ENCODE data around the gene ELMO1.
A peak's percentile ranks its signal among the peaks of the same experiment; 100 is the strongest.
"Not testable (repeated sequence)": the region's sequence is repeated elsewhere in the genome, so short reads cannot be mapped to it uniquely, and the experiment has no call there.

Gene ELMO1

DNA sequence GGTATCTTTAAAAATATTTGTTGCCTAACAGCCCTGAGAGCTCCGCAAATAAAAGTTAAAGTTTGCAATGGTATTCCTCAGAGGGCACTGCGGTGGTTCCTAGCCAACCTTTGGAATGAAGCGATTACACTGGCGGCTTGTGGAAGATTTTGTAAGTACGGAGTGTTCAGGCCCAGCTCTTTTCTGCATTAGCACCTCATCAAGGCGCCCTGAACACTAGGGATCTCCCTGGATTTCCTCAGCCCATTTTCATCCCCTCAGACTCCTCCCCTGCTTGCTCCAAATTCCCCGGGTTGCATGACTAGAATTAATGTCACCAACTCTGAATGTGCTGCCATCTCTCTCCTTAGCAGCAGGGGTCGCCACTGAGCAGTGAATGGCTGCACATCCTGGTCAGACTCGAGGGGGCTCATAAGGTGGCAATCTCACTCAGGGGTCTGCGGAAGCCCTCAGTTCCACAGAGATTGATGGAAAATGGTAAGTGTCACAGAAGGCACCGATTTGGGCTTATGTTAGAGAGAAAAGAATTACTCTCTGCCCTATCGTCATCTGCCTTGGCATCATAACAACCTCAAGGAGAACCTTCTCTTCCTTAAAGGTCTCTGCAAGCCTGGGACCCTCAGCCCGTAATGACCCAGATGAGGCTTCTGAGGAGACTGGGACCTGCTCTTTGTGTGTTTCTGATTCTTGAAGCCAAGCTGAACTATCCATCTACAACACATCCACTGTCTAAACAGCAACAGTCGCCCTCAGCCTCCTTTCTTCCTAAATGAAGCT lies 461.5 kb downstream of the ELMO1 start:
- DNase-seq = peak; percentile 45

DNA sequence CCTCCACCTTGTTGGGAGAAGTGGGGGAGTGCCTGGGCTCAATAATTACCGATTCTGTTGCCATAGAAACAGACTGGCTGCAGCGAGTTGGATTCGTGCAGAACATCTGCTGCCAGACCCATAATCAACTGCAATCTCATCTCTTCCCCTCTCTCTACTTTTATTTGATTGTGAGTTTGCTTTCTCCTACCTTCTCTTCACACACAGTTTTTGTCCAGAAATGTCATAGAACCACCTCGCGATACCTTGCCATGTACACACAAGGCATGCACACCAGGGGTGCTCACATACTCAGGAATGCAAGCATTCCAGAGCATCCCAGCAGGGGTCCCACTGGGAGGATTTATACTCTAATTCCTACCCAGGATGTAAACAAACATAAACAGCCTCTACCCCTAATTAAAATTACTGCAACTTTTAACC lies 462.1 kb downstream of the ELMO1 start:
- peak; percentile 3 for DNase-seq

DNA sequence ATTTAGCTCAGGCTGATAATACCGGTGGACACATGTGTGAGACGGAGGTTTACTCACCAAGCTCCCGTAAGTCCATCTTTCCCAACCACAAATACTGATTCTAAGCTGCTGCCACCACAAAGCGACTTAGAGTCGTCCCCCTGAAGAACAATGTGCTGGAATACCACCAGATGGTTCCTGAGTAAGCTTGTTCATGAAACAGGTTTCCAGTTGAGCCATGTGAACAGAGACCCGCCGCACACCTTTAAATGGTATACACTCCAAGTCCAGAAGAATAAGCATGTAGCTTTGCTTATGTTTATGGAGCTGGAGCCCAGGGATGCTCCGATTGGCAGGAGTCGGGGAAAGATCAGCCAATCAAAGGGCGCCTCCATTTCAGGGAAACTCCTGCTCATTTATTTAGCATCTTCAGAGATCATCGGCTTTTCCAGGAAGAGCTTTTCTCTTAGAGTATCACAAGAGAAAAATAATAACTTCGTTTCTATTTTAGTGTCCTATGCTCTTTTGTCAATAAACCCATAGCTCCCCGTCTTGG lies 462.7 kb downstream of the ELMO1 start:
- no peak for DNase-seq

DNA sequence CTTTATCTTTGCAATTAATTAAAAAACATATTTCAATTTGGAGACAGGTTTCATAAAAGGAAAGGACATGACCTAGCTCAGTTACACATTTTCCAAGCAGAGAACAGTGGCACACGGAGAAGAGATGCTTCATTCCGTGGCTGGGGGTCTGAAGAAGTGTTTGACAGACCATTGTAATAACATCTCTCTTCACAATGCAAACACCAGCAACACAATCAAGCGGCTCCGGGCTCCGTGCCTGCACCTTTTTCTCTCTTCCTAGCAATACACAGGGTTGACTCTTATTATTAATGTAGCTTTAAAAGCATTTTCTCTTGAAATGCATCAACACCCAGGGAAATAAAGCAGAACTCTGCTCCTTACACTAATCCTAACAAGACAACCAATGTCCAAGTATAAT lies 463.3 kb downstream of the ELMO1 start:
- DNase-seq = no peak

DNA sequence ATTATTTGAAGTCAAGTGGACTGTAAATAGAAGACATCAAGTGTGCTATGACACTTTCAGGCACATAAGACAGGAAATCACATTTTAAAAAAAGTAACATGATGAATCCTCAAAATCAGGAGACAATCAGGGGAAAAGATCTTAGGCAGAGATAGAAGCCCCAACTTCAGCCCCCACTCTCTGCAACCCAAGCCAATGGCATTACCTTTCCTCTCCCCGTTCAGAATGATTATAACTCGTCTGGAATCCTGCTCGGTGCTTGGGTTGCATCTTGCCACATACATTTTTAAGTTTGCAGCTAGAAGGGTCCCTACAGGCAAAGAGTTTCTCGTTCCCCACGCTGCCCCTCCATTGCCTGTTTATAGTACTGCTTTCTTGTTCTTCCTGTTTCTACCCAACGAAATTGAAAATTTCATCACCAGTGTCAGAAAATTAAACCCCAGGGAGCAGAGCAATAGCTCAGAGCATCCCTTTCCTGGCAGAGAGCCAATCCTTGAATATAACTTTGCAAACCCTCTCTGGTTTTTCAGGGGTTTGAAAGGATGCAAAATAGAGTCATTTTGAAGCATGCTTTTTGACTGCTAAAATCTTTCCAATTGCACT lies 463.9 kb downstream of the ELMO1 start:
- DNase-seq = no peak

DNA sequence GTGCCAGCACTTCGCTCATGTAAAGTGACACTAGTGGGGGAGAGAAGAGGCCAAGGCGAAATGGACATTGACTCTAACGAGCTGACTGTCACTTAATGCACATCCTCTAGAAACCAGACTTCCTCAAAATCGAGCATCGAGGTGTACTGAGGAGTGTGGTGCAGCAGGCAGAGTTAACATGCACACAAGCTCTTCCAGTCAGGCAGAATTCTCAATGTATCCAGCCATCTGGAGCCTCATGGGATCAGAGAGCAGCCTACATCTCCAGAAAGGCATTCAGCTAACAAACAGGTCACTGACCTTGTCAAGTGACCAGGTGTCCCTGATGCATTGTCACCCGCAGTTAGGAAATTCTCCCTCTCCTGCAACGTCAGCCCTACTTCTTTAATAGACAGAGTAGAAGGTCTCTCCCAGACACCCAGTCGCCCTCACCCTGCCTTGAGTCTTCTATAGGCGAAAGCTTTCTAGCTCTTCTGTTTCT lies 464.6 kb downstream of the ELMO1 start:
- DNase-seq = no peak

DNA sequence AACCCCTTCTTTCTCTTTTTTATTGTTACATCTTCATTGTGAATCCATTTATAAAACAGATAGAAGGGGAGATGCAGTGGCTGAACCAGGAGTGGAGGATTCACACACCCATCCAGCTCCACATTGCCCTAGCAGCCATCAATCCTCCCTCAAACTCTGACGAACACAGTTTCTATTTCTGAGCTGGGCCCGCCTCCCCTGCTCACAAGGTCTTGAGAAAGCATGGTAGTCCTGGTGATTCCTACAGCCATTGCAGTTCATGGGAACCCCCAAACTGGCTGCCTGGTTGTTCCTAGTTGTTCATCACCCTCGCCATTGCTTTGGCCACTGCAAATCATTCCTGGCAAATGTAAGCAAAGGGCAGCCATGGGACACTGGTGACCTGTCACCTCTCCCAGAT lies 465.9 kb downstream of the ELMO1 start:
- no peak for DNase-seq

DNA sequence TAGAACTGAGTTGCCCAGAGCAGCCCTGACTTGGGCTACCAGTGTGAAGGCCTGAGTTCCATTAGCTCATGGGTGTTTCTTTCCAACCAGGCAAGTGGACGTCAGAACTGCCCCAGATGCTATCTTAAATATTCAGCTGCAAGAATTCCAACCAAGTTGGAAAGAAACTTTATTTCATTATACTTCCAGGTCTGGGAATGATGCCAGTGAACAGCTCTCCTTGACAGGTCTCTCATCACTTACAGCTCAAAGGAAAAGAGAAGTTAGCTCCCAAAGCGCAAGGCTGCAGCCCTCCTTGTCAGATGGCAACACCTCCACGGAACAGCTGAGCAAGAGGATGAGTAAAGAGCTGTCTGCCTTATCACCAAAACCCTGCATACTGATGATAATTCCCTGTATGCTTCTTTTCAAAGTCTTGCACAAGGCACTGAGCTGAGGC lies 468.8 kb downstream of the ELMO1 start:
- peak; percentile 2 for DNase-seq

DNA sequence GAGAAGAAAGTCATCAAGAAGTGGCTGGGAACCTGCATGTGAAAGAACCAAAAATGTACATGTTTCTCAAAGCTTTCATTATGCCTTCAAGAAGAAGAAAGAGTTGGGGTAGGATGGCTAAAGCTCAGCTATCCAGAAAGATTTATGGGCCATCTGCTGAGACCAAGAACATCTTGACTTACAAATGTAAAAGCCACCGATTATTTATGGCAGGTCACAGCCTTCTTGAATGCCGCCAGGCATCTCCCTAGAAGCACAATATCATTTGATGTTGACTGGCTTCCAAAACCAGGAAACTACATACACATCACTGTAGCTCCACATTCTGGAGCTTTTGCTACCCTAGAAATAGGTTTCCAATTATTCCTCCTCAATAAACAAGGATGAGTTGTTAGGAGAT lies 470.2 kb downstream of the ELMO1 start:
- DNase-seq = no peak

DNA sequence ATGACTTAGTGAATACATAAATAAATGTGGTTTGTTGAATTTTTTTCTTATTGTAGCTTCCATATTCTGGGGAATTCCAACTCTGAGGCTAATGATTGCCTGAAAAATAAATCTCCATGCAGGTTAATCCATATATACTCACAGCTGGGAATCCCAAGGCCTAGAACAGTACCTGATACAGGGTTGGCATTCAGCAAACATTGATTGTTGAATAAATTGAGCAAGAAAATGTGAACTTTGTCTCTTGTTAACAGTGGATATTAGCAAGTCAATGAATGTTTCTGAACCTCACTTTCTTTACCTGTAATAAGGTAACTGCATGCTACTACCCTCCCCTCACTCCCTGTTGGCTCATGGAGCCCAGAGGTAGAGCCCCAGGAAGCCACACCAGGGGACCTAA lies 470.8 kb downstream of the ELMO1 start:
- DNase-seq = no peak

DNA sequence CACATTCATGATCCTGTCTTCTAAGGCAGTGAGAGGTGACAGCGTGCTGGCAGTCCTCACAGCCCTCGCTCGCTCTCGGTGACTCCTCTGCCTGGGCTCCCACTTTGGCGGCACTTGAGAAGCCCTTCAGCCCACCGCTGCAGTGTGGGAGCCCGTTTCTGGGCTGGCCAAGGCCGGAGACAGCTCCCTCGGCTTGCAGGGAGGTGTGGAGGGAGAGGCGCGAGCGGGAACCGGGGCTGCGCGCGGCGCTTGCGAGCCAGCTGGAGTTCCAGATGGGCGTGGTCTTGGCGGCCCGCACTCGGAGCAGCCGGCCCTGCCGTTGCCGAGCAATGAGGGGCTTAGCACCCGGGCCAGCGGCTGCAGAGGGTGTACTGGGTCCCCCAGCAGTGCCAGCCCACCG lies 475.1 kb downstream of the ELMO1 start:
- not testable (repeated sequence) for DNase-seq

DNA sequence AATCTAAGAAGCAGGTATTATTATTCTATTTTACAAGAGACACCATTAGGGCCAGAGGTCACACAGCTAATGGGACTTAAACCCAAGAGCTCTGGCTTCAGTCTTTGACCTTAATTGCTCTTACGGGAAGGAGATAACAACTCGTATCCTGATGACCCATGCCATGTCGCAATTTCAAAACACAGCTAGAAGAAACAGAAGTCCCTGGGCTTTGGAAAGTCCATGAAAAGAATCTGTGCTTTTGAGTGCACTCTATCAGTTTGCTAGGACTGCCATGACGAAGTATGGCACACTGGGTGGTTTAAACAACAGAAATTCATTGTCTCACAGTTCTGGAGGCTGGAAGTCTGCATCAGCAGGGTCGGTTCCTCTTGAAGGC lies 476.5 kb downstream of the ELMO1 start:
- DNase-seq = no peak

DNA sequence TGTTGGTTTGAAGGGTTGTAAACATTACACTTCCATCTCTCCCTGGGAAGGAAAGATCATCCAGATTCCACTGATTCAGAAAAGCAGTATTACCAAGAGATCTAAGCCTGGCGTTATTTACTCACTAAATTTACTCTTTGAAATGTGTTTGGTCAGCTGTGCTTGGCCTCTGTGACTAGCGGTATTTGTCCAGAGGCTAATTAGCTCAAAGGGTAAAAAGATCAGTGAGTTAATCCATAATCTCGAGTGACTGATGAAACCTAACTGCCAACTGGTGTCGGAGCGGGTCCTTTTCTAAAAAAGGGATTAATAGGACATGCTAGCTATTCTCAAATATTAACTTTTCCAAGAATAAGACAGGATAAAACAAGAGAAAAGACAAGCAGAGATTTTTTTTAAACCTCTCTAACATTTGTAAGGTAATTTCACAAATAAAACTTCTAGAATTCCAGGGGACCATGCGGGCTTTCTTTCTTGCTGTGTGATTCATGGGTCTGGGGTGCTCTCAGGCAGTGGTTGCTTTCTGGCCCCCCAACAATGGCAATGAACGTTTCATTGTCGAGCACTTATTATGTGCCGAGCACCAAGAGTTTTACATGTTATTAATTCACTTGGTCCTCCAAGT lies 477.0 kb downstream of the ELMO1 start:
- no peak for DNase-seq

DNA sequence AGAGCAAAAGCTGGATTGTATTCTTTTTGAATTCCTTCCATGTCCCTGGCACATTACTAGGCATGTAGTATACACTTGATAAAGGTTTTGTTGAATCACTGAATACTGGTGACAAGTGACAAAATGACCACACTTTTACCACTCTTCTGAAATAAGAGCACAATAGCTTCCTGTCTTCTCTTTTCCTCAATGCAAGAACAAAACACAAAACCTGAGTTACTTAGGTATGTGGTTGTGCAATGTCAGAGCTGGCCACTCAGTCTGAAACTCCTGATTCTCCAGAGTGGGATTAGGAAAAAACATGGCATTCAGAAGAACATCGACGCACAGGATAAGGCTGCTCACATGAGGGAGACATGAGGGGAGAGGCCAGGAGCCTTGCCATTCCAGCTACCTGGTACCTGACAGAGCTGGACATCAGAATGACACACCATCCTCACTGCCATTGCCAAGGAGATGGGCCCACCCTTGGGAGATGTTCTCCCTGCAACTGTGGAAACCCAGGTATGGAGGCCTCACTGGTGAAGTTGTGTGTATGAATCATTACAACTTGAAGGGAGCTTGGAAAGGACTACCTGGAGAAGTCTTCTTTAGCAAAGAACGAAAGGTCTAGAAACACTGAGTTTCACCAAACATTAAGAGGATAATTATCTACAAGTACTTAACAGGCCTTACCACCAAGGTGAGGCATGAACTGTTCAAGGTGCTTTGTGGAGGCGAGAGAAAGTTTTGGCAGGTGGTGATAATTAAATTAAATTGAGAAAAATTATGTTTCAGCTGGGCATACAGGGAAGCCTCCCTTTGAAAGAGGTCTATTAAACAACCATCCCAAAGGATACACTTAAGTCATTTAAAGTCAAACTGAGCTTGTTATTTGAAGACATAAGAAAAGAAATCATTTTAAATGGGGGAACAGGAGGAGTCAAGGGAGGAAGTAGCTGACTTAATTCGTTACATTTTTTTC lies 477.8 kb downstream of the ELMO1 start:
- no peak for DNase-seq

DNA sequence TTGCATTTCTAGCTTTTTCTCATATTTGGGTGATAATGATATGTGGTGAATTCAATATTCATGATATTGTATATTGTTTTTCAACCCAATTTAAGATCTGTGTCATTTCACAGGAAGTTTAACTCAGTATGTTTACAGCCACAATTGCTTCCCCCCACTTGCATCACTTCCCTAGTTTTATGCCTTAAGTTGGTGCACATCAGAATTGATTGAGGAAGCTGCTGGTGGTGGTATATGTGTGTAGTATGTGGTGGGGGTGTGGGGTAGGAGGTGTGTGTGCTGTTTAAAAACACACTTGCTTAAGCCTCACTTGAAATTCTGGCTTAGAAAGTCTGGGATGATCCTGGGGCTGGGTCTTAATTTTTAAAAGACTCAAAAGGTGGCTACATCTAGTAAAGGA lies 479.3 kb downstream of the ELMO1 start:
- no peak for DNase-seq

DNA sequence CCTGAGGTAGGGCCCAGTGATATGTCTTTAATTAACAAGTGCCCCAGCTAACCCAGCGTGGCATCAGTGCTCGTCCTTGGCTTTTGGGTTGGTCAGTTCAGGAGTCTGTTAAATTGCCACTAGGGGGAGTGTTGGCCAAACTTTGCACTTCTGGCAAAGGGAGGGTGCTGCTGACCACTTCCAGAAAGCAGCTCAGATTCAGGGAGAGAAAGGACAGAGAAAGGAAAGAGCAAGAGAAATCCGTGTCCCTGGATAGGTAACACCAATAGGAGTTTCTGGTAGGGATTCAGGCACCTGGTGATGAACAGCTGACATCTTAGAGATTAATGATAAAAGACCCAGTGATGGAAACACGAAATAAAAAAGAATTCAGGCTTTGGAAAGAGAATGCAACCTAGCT lies 481.3 kb downstream of the ELMO1 start:
- DNase-seq = peak; percentile 53

DNA sequence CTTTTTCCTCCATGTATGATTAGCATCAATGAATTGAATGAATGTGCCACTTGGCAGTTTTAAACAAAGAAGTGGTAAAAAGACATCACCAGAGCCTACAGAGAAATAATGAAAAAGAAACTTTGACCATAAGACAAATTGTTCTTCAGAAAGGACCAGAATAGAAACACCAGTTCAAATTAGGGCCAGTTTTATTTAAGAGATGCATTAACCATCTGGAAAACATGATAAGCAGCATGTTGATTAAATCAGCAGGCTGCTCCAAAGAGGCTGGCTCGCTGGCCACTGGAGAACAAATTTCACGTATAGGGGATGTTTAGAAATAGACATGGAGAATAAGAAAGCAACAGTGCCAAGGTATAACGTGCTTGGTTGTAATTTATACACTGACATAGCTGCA lies 482.0 kb downstream of the ELMO1 start:
- no peak for DNase-seq

DNA sequence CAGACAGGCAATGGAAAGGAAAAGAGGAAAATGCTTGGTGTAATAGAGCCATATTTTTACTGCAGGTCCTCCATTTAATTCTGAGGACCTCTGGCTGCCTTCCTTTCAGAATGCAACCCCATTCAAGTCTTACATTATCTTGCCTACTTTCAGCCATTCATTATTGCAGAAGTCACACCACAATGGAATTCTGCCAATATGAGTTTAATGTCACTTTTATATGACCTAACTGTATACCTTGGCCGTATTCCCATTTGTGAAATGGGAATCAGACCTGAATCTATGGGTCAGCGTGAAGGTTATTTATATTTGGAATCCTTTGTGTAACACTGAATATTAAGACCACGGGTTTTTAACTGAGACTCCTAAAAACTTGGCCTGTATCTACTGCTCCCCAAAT lies 482.6 kb downstream of the ELMO1 start:
- DNase-seq = no peak

DNA sequence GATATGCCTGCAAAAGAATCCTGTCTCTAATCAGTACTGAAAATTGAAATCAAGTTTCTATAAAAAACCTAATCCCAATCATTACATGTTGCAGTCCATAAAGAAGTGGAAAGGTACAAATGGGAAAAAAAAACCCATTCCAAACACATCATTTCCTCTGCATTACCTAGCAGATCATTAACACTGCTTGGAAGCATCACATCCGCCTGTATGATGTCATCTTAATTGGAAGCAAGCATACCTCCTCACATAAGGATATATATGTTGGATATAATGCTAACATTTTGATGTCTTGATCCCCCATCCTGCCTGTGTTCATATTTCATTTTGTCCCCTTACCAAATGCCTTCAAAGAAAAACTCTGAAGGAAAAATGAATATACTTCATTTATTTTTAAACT lies 483.0 kb downstream of the ELMO1 start:
- no peak for DNase-seq

DNA sequence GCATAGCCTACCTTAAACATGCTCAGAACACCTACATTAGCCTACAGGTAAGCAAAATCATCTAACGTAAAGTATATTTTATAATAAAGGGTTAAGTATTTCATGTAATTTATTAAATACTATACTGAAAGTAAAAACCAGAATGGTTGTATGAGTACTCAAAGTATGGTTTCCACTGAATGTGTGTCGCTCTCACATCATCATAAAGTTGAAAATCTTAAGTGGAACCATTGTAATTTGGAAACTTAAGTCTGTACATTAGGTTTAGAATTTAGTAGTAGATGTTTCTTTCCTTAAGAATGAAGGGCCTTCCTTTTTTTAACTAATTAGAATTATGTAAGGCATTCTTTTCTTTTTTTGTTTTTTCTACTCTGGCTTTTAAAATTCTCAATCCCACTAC lies 484.4 kb downstream of the ELMO1 start:
- no peak for DNase-seq

DNA sequence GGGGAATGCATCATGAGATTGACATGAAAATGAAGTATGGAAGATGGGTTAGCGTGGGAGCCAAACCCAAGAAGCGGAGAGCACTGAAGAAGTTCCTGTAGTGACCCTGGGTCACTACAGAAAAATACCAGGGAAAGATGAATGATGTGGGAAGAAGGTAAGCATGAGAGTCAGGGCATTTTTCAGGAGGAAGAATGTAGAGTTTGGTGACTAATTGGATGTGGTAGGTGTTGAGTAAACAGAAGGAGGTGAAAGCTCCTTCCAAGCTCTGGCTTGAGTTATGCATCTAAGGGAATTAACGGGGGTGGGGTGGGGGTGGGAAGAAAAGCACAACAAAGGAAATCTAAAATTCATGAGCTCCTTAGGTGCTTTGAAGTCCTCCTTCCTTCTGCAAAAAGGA lies 486.3 kb downstream of the ELMO1 start:
- DNase-seq = peak; percentile 8

DNA sequence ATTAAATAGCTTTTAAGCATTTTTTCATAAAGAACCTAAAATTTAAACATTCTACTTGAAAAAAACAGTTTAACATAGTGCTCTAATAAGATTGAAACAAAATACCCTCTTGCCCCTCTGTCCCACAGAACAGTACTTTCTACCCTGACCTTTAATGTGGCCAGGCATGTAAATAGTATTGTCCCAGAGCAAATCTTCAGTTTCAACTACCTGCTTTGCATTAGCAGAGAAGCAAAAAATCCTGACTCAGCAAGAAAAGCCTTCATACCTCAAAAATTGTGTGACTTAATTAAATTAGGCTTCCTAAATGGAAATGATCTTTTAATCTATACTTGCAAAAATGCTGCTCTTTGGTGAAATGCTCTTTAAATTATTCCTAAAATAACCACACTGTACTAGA lies 487.0 kb downstream of the ELMO1 start:
- no peak for DNase-seq

DNA sequence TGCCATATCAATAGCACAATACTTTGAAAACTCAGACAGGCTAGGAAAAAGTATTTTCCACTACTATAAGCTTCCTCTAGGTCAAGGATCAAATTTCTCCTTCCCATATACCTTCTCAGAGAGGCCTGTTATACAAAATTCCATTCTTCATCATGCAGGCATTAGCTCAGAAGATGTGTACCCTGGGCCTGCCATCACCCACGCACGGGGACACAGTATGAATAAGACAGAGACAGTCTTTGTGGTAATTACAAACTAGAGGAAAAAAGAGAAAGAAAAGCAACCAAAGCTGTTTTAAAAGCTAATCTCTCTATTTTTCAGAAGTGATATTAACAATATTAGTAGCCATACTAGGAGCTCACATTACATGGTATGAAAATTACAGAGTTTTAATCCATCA lies 487.6 kb downstream of the ELMO1 start:
- no peak for DNase-seq
